Lower leg skin (tissue), 4 donors: ENCODE measurements around the gene SLCO1B3. TPM values are rescaled to one million over a fixed set of nuclear protein-coding genes. Genes with fewer than 3 reads are reported as not detected.

Experiments
- DNase-seq, 2 donors: peaks; one replicate each; pipeline ENCODE4 v3.0.0-alpha.2; 2019; ENCODE audit warnings: low spot score in 2 of 2
- H3K4me3 ChIP-seq: fragments of 200-600 bp; sonication (generic); 2 replicates; pipeline ENCODE4 v1.5.1; 2017; ENCODE audit warnings: mild to moderate bottlenecking, low read depth; ENCODE audit not compliant: poor library complexity, severe bottlenecking
- POLR2A ChIP-seq, 2 donors: fragments of 450-650 bp; IDR thresholded peaks; one replicate each; pipeline ENCODE4 v1.6.1; 2016 to 2017; ENCODE audit warnings: antibody characterized with exemption in 2 of 2, mild to moderate bottlenecking in 1 of 2, moderate library complexity in 1 of 2
- WGBS, 2 donors: methylation state at CpG; one replicate each; pipeline ENCODE4 v1.1.5; 2018; 5-methylcytosine and 5-hydroxymethylcytosine counted together
- intact Hi-C: fragments of 100-400 bp; cut with DNase I; formaldehyde crosslinking; loops from one replicate; pipeline ENCODE4 v1.15.0; 2023; ENCODE audit warnings: low total_unique reads
- total RNA-seq, 4 donors: library from RNA; depleted of rRNA; stranded (reverse); fragments of >200 nt; gene quantifications; one replicate each; pipeline ENCODE4 v1.1.0, GENCODE V29; 2016
- TF ChIP-seq, protein P1 (sequence below), 3 donors: fragments of 450-650 bp; IDR thresholded peaks; one replicate each; pipeline ENCODE4 v1.5.1; 2016; ENCODE audit warnings: antibody characterized with exemption in 3 of 3, mild to moderate bottlenecking in 3 of 3, moderate library complexity in 2 of 3

Gene SLCO1B3
- total RNA-seq, 4 donors from 2014 or later: not detected

DNA sequence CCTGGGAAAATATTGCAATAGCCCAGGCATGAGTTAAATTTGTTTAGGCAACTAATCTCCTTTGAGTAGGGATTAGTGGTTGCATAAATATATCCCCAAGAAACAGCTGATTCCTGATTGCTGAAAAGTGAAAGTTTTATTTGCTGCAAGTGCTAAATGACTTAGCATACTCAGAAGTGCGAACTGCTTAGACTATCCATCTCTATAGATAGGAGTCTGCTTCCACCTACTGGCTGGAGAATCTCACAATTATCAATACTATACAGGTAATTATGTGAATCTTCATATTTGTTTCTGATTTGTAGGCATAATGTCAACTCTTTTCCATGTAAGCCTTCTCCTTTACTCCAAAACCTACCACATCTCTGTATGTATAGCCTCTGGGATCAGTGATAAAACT is 12.0 kb upstream of the SLCO1B3 start:
- intact Hi-C loops: no loop called here
- no peak for TF ChIP-seq POLR2A (IDR thresholded peaks at IDR 0.05)
- TF ChIP-seq, protein P1, sequence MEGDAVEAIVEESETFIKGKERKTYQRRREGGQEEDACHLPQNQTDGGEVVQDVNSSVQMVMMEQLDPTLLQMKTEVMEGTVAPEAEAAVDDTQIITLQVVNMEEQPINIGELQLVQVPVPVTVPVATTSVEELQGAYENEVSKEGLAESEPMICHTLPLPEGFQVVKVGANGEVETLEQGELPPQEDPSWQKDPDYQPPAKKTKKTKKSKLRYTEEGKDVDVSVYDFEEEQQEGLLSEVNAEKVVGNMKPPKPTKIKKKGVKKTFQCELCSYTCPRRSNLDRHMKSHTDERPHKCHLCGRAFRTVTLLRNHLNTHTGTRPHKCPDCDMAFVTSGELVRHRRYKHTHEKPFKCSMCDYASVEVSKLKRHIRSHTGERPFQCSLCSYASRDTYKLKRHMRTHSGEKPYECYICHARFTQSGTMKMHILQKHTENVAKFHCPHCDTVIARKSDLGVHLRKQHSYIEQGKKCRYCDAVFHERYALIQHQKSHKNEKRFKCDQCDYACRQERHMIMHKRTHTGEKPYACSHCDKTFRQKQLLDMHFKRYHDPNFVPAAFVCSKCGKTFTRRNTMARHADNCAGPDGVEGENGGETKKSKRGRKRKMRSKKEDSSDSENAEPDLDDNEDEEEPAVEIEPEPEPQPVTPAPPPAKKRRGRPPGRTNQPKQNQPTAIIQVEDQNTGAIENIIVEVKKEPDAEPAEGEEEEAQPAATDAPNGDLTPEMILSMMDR (IDR thresholded peaks at IDR 0.05): no peak
- 18 to 32% methylated on average over 1 of the region's 1 CpG for WGBS, 2 donors
- DNase-seq: no peak
- no peak overlapping the region for H3K4me3 ChIP-seq

- no peak for DNase-seq
- TF ChIP-seq POLR2A (IDR thresholded peaks at IDR 0.05): no peak
- TF ChIP-seq, protein P1 (IDR thresholded peaks at IDR 0.05): no peak
- intact Hi-C loops: no loop called here
- WGBS, 2 donors: 86 to 88% methylated on average over 1 of the region's 1 CpG
- no peak overlapping the region for H3K4me3 ChIP-seq
These were observed 10.3 kb upstream of the SLCO1B3 start for GRCh38 chr12:20800160-20800559.

DNA sequence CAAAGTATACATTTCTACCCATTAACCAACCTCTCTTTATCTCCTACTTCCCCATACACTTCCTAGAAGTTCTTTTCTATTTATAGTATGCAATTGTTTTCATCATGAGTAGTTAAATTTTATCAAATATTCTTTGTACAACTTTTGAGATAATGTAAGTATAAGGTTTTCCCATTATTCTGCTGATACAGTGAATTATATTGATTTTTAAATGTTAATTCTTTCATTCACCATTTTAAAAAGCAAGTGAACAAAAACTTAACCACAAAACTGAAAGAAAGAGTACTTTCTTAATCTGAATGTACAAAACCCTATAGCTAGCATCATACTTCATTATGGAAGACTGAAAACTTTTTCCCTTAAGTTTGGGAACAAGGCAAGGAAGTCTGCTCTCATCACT is 9.5 kb upstream of the SLCO1B3 start:
- TF ChIP-seq, protein P1 (IDR thresholded peaks at IDR 0.05): no peak
- TF ChIP-seq POLR2A (IDR thresholded peaks at IDR 0.05): no peak
- intact Hi-C loops: no loop called here
- DNase-seq: no peak
- no peak overlapping the region for H3K4me3 ChIP-seq

- DNase-seq: no peak
- intact Hi-C loops: no loop called here
- WGBS, 2 donors: 8 to 34% methylated on average over 1 of the region's 1 CpG
These were observed 4.6 kb upstream of the SLCO1B3 start for GRCh38 chr12:20805921-20806320.

GRCh38 chr12:20807192-20808080 is 3.1 kb upstream of the SLCO1B3 start:
- H3K4me3 ChIP-seq: no peak overlapping the region
- intact Hi-C loops: no loop called here
- no peak for DNase-seq
- WGBS, 2 donors: 86 to 93% methylated on average over 11 to 40 of the region's 51 CpGs
- TF ChIP-seq, protein P1 (IDR thresholded peaks at IDR 0.05): no peak
- no peak for TF ChIP-seq POLR2A (IDR thresholded peaks at IDR 0.05)

More at GRCh38 chr12:20805921-20806320, 4.6 kb upstream of the SLCO1B3 start:
- TF ChIP-seq, protein P1 (IDR thresholded peaks at IDR 0.05): no peak
- no peak for TF ChIP-seq POLR2A (IDR thresholded peaks at IDR 0.05)
- H3K4me3 ChIP-seq: no peak overlapping the region
